HEK293 (cell line): ENCODE measurements around the gene PLEKHG3.

Source experiments
- CTCF ChIA-PET: fragments of 350-600 bp; formaldehyde crosslinking; extraction: SDS; loops from one replicate; lab custom pipeline; 2021; ENCODE audit warnings: antibody characterized with exemption; lab: Yijun Ruan, JAX
- POLR2A ChIA-PET: fragments of 300-600 bp; formaldehyde crosslinking; extraction: SDS; loops from one replicate; lab custom pipeline; 2020; ENCODE audit warnings: antibody characterized with exemption, inconsistent platforms; lab: Yijun Ruan, JAX
- H3K27ac ChIP-seq: fragments of 200-500 bp; sonication (Bioruptor generic); 2 replicates; pipeline ENCODE4 v1.5.1; 2014; ENCODE audit warnings: low read depth, low read length, control low read depth, inconsistent platforms; ENCODE audit errors: extremely low read depth
- H3K36me3 ChIP-seq, 2 experiments: fragments of 200-500 bp in 1 of 2; sonication (Bioruptor generic) in 1 of 2; 1 replicate in 1 of 2; 2 replicates in 1 of 2; pipeline ENCODE4 v1.5.1; 2014 to 2017; ENCODE audit warnings: inconsistent platforms in 2 of 2, low read length in 2 of 2; ENCODE audit not compliant: control insufficient read depth in 2 of 2, insufficient read depth in 1 of 2
- H3K4me1 ChIP-seq: fragments of 200-500 bp; sonication (Bioruptor generic); 2 replicates; pipeline ENCODE4 v1.5.1; 2014; ENCODE audit warnings: mild to moderate bottlenecking, low read length, inconsistent platforms; ENCODE audit not compliant: control insufficient read depth, insufficient read depth
- H3K4me3 ChIP-seq: 2 replicates; pipeline ENCODE4 v1.5.1; 2011; ENCODE audit warnings: low read depth, mild to moderate bottlenecking, control low read depth, low read length, moderate library complexity
- H3K9me3 ChIP-seq: fragments of 200-500 bp; sonication (Bioruptor generic); 2 replicates; pipeline ENCODE4 v1.5.1; 2014; ENCODE audit warnings: low read depth, low read length, inconsistent platforms; ENCODE audit not compliant: control insufficient read depth, insufficient read depth
- KLF17 ChIP-seq: fragments of 450-650 bp; formaldehyde crosslinking; IDR thresholded peaks from 2 replicates; pipeline ENCODE4 v1.5.1; 2016; ENCODE audit warnings: missing biosample characterization, missing genetic modification characterization
- TCF7L2 ChIP-seq: IDR thresholded peaks from 2 replicates; pipeline ENCODE4 v1.6.1; 2011; ENCODE audit warnings: low read depth, mild to moderate bottlenecking, inconsistent platforms, low read length, moderate library complexity, borderline replicate concordance
- YY1 ChIP-seq: fragments of 450-650 bp; formaldehyde crosslinking; IDR thresholded peaks from 2 replicates; pipeline ENCODE4 v1.5.1; 2018; ENCODE audit warnings: missing biosample characterization, missing genetic modification characterization
- ZNF266 ChIP-seq: fragments of 450-650 bp; formaldehyde crosslinking; IDR thresholded peaks from 2 replicates; pipeline ENCODE4 v1.5.1; 2016; ENCODE audit warnings: missing biosample characterization, missing genetic modification characterization, low read depth
- ZNF274 ChIP-seq, 2 experiments: fragments of 200-500 bp in 1 of 2; fragments of 450-650 bp in 1 of 2; sonication (Bioruptor generic) in 1 of 2; formaldehyde crosslinking in 1 of 2; IDR thresholded peaks; 2 replicates each; pipeline versions ENCODE4 v1.5.1 to v1.6.1; 2014 to 2016; ENCODE audit warnings: borderline replicate concordance in 1 of 2, inconsistent platforms in 1 of 2, low read length in 1 of 2, missing biosample characterization in 1 of 2, missing genetic modification characterization in 1 of 2
- ZNF280D ChIP-seq: fragments of 450-650 bp; formaldehyde crosslinking; IDR thresholded peaks from 2 replicates; pipeline ENCODE4 v1.5.1; 2016; ENCODE audit warnings: missing biosample characterization, missing genetic modification characterization
- ZNF324 ChIP-seq: fragments of 450-650 bp; formaldehyde crosslinking; IDR thresholded peaks from 2 replicates; pipeline ENCODE4 v1.5.1; 2016; ENCODE audit warnings: missing biosample characterization, missing genetic modification characterization
- ZNF530 ChIP-seq: fragments of 450-650 bp; formaldehyde crosslinking; IDR thresholded peaks from 2 replicates; pipeline ENCODE4 v1.5.1; 2016; ENCODE audit warnings: low read depth, missing biosample characterization, missing genetic modification characterization
- ZNF600 ChIP-seq: fragments of 450-650 bp; formaldehyde crosslinking; IDR thresholded peaks from 2 replicates; pipeline ENCODE4 v1.5.1; 2016; ENCODE audit warnings: missing biosample characterization, missing genetic modification characterization
- ZNF664 ChIP-seq: fragments of 450-650 bp; formaldehyde crosslinking; IDR thresholded peaks from 2 replicates; pipeline ENCODE4 v1.5.1; 2016; ENCODE audit warnings: missing biosample characterization, missing genetic modification characterization
- ZNF776 ChIP-seq: fragments of 450-650 bp; formaldehyde crosslinking; IDR thresholded peaks from 2 replicates; pipeline ENCODE4 v1.5.0; 2017; ENCODE audit warnings: missing biosample characterization, missing genetic modification characterization, borderline replicate concordance
- ZSCAN4 ChIP-seq: fragments of 450-650 bp; formaldehyde crosslinking; IDR thresholded peaks from 2 replicates; pipeline ENCODE4 v1.5.1; 2017; ENCODE audit warnings: missing biosample characterization, missing genetic modification characterization

The PLEKHG3 gene

GRCh38 chr14:64789696-64790095 lies 85.5 kb downstream of the PLEKHG3 start:
- Histone ChIP-seq H3K27ac (no peak overlapping the region), H3K9me3 (no peaks in the 10 kb centered on the region), H3K36me3 (peaks cover 0 to 28% of the 10 kb centered on the region in 2 experiments; a peak in 1 of 3 replicates), H3K4me3 (no peak overlapping the region), H3K4me1 (peaks cover 8% of the 10 kb centered on the region)
- POLR2A ChIA-PET = no interaction called here
- TF ChIP-seq ZNF530 (tag by site-specific recombination) = no peak
- no peak for TF ChIP-seq ZNF776
- TF ChIP-seq ZNF324 (tag by site-specific recombination) = no peak
- CTCF ChIA-PET = interaction anchor here (1.0 to 1.6 kb wide), 4 partner anchors 11 to 102 kb away, joined by 3 to 7 read pairs (median 3); no protein-coding TSS in a partner anchor

- POLR2A ChIA-PET = no interaction called here
Observed at GRCh38 chr14:64790478-64790877, 86.3 kb downstream of the PLEKHG3 start.

GRCh38 chr14:64792231-64792630 lies 88.0 kb downstream of the PLEKHG3 start:
- POLR2A ChIA-PET = no interaction called here
- CTCF ChIA-PET = interaction anchor here (0.5 to 1.1 kb wide), 2 partner anchors 10 to 155 kb away, joined by 4 to 5 read pairs; no protein-coding TSS in a partner anchor
- TF ChIP-seq TCF7L2 = no peak
- no peaks in the 10 kb centered on the region for H3K9me3 ChIP-seq
- no peak overlapping the region for H3K27ac ChIP-seq
- peaks cover 2 to 29% of the 10 kb centered on the region in 2 experiments; a peak in 2 of 3 replicates for H3K36me3 ChIP-seq
- H3K4me3 ChIP-seq = no peak overlapping the region
- H3K4me1 ChIP-seq = peaks cover 8% of the 10 kb centered on the region

More at GRCh38 chr14:64790478-64790877, 86.3 kb downstream of the PLEKHG3 start:
- peaks cover 8% of the 10 kb centered on the region for H3K4me1 ChIP-seq
- H3K9me3 ChIP-seq = no peaks in the 10 kb centered on the region
- no peak overlapping the region for H3K27ac ChIP-seq
- CTCF ChIA-PET = interaction anchor here (1.0 to 1.6 kb wide), 4 partner anchors 10 to 102 kb away, joined by 3 to 7 read pairs (median 3); no protein-coding TSS in a partner anchor
- peaks cover 0 to 30% of the 10 kb centered on the region in 2 experiments; a peak in 1 of 3 replicates for H3K36me3 ChIP-seq
- no peak for TF ChIP-seq ZNF274 (IDR thresholded peaks at IDR 0.05; ENCODE audit: low read length)
- TF ChIP-seq ZNF274 (tag by site-specific recombination; IDR thresholded peaks at IDR 0.05; ENCODE audit: borderline replicate concordance) = no peak
- TF ChIP-seq KLF17 (tag by site-specific recombination) = no peak
- no peak for TF ChIP-seq ZNF266 (tag by site-specific recombination)
- TF ChIP-seq ZNF324 (tag by site-specific recombination) = no peak
- no peak for TF ChIP-seq ZNF664
- TF ChIP-seq YY1 (tag by site-specific recombination) = no peak
- no peak for TF ChIP-seq ZSCAN4 (tag by site-specific recombination)
- no peak for TF ChIP-seq ZNF280D (tag by site-specific recombination)
- no peak for TF ChIP-seq ZNF600 (tag by site-specific recombination)
- H3K4me3 ChIP-seq = no peak overlapping the region
